Measurements from ENCODE around the gene IFNG-AS1. TPM values are rescaled to one million over a fixed set of nuclear protein-coding genes. Genes with fewer than 3 reads are reported as not detected.

Gene IFNG-AS1
- total RNA-seq, 2 donors from 2014 or later: 0.24 TPM; not detected in 1

DNA sequence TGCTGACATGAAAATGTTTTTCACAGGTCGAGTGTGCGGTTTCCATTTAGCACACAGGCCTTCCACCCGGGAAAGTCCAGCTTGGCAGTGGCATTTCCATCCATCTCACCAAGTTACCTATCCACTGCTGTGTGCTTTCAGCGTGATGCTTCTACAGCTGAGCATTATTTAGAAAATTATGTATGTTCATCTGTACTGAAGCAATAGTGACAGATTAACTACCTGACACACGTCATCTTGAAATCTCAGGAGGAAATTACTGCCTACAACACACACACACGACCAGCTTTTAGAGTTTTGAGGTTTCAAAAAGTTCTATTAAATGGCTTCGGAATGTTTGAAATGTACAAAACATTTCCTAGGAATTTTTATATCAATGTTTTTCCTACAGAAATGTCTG is 39.4 kb downstream of the IFNG-AS1 start:
- intact Hi-C loops (cut with DNase I): no loop called here
- DNase-seq (ENCODE audit: low spot score): no peak

DNA sequence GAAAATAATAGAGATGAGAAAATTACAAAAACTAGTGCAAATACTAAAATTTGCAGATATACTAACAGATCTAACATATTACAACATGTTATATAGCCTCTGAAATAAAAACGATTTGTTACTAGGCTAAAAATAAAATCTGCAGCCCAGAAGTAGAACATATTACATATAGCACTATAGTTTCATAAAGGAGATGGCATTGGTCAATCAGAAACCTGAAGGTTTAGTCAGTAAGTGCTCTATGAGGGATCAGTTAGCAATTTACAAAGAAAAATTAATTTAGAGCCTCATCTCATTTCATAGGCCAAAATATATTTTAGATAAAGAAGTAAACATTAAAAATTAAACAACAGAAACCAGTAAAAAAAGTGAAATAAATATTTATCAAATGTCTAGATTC is 41.0 kb downstream of the IFNG-AS1 start:
- no peak for DNase-seq (ENCODE audit: low spot score)
- intact Hi-C loops (cut with DNase I): loop anchor here in 1 of 2 donors (10.0 kb wide), 1 partner anchor 895 kb away; no protein-coding TSS in a partner anchor

- intact Hi-C loops (cut with DNase I): loop anchor here in 1 of 2 donors (10.0 kb wide), 1 partner anchor 894 kb away; no protein-coding TSS in a partner anchor
- no peak for DNase-seq (ENCODE audit: low spot score)
Observed at GRCh38 chr12:68031174-68031573, 41.9 kb downstream of the IFNG-AS1 start.

DNA sequence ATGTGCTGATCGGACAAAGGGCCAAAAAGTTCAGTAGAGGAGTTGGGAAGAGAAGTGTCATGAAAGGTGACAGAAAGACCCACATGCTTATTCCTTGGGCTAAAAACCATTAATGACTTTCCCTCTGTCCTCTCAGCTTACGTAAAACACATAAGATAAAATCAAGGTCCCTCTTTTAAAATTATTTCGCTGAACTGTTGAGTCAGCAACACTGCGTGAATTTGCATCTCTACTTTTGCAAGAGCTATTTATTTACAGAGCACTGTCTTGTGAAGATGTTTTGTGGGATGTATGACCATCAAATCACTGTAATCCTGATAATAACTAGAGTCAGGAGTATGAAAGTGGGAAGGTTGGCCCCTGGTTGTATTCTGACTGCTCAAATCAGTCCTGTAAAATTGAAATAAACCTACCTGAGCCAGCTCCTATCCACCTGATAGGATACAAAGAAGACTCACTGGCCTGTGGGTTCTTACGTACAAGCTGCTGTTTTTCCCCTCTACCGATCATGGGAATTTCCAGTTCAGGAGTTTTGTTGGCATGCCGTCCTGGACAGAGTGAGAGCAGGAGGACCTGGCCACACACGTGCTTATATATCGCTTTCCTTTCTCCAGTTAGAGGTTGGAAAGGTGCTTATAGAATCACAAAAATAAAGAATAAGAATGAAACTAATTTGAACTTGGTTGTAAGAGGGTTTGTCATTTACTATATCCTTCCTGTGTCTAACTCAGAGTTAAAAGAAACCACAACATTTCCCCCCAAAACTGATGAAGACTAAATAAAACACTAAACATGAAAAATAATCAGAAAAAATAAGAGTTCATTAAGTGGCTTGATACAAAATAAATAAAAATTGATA is 42.9 kb downstream of the IFNG-AS1 start:
- intact Hi-C loops (cut with DNase I): loop anchor here in 1 of 2 donors (10.0 kb wide), 1 partner anchor 893 kb away; no protein-coding TSS in a partner anchor
- no peak for DNase-seq (ENCODE audit: low spot score)

DNA sequence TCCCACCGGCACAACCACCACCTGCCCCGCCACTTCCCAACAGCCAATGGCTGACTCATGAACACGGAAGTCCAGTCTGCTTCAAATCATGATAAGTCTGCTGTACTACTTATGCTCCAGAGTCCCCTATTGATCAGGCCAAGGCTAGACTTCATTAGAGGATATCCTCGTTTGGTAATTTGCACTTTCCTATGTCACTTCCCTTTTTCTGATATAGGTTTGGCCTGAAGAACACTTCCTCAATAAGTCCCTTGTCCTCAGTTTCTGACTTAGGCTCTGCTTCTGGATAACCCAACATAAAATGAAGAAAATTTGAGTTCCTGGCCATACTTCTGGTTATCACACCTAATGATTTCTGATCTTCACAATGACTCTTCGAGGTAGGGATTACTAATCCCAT is 45.3 kb downstream of the IFNG-AS1 start:
- intact Hi-C loops (cut with DNase I): loop anchor here in 1 of 2 donors (10.0 kb wide), 1 partner anchor 890 kb away; no protein-coding TSS in a partner anchor
- DNase-seq (ENCODE audit: low spot score): no peak

DNA sequence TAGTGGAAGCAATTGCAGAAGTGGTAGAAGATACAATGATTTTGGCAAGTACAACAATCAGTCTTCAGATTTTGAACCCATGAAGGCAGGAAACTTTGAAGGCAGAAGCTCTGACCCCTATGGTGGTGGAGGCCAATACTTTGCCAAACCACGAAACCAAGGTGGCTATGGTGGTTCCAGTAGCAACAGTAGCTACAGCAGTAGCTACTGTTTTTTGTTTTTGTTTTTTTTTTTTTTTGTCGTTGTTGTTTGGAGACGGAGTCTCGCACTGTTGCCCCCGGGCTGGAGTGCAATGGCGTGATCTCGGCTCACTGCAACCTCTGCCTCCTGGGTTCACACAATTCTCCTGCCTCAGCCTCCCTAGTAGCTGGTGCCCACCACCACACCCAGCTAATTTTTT is 47.4 kb downstream of the IFNG-AS1 start:
- DNase-seq (ENCODE audit: low spot score): no peak
- intact Hi-C loops (cut with DNase I): loop anchor here in 1 of 2 donors (10.0 kb wide), 1 partner anchor 888 kb away; no protein-coding TSS in a partner anchor

DNA sequence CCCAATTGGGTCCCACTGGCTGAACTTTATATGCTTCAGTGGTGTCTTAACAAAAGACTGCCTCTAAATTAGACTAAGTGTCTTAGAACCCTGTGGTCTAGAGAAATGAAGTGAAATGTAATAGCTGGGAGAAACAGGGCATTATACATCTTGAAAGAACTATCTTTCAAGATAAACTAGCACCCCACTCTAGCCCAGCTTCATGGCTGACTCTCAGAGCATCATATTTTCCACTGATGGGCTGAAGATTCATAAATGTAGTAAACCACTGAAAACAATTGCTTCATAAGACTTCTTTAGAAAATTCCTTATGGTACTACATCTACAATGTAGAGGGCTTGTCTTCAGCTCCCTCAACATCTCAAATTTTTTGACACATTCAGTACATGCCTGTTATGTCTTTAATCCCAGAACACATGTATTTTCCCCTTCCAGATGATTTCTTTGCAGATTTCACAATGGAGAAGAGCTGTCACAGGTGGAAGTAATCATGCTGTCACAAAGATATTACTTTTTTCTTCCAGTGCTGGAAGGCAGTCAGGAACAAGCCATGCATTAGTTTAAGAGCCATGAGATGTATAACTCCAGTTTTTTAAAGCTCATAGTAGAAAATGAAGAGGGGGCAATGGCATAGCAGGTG is 48.5 kb downstream of the IFNG-AS1 start:
- DNase-seq (ENCODE audit: low spot score): no peak
- intact Hi-C loops (cut with DNase I): loop anchor here in 1 of 2 donors (10.0 kb wide), 1 partner anchor 887 kb away; no protein-coding TSS in a partner anchor

GRCh38 chr12:68038650-68039049 is 49.4 kb downstream of the IFNG-AS1 start:
- intact Hi-C loops (cut with DNase I): loop anchor here in 1 of 2 donors (10.0 kb wide), 1 partner anchor 886 kb away; no protein-coding TSS in a partner anchor

DNA sequence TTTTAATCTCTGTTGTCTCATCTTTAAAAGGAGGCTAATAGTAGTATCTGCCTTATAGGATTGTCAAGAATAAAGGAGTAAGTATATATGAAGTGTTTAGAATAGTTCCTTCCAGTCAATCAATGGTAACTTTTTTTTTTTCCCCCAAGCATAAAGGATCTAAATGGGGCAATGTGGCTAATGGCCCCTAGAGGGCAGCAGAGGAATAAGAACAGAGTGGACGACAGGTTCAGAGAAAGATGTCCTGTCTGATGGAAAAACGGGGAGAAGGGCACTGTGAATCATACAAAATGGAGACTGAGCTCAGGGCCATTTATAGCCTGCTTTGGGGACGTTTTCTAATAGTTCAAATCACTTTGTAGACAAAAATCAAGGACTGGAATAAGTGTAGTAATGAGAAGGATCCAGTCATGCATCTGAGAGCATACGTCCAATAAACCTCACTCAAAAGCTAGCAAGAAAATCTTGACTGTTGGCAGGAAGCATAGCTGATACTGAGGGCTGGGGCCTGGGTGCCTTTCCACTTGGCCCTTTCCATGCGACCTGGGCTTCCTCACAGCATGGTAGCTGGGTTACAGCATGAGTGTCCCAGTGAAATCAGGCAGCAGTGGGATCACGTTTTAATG is 51.3 kb downstream of the IFNG-AS1 start:
- no peak for DNase-seq (ENCODE audit: low spot score)

More at GRCh38 chr12:68038650-68039049, 49.4 kb downstream of the IFNG-AS1 start:
- DNase-seq (ENCODE audit: low spot score): no peak

DNA sequence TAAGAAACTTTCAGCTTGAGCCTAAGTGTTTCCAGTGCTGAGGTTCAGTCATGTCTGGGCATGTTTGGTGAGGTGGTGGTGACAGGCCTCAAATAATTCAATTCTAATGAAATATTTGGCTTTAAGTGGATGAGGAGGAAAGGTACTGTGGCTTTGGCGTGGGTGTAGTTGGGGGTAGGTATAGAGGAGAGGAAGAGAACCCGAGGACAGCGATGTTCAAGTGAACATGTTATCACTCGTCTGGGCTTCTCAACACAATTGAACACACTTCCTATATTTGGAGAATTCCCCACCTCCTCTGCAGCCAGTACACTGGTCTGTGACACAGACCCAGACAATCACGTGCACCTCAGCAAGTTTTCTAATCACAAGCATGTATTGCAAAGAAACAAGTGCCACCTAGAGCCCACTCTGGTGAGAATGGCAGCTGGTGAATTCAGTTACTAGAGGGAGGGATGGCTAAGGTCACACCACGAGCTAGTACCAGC is 53.0 kb downstream of the IFNG-AS1 start:
- DNase-seq (ENCODE audit: low spot score): no peak
- intact Hi-C loops (cut with DNase I): loop anchor here in 1 of 2 donors (10.0 kb wide), 1 partner anchor 273 kb away; no protein-coding TSS in a partner anchor

More for the DNA sequence above, 51.3 kb downstream of the IFNG-AS1 start:
- intact Hi-C loops (cut with DNase I): loop anchor here in 1 of 2 donors (10.0 kb wide), 1 partner anchor 274 kb away; no protein-coding TSS in a partner anchor

- intact Hi-C loops (cut with DNase I): loop anchor here in 1 of 2 donors (10.0 kb wide), 1 partner anchor 271 kb away; no protein-coding TSS in a partner anchor
- DNase-seq (ENCODE audit: low spot score): no peak
Observed at GRCh38 chr12:68043435-68043834, 54.2 kb downstream of the IFNG-AS1 start.

- intact Hi-C loops (cut with DNase I): loop anchor here in 1 of 2 donors (10.0 kb wide), 1 partner anchor 266 kb away; no protein-coding TSS in a partner anchor
- no peak for DNase-seq (ENCODE audit: low spot score)
Observed at GRCh38 chr12:68048648-68049297, 59.5 kb downstream of the IFNG-AS1 start.

DNA sequence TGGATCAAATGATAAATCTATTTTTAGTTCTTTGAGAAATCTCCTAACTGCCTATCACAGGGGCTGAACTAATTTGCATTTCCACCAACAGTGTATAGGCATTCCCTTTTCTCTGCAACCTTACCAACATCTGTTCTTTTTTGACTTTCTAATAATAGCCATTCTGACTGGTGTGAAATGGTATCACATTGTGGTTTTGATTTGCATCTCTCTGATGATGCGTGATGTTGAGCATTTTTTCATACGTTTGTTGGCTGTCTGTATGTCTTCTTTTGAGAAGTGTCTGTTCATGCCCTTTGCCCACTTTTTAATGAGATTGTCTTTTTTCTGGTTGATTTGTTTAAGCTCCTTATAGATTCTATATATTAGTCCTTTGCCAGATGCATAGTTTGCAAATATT is 67.1 kb downstream of the IFNG-AS1 start:
- intact Hi-C loops (cut with DNase I): no loop called here

DNA sequence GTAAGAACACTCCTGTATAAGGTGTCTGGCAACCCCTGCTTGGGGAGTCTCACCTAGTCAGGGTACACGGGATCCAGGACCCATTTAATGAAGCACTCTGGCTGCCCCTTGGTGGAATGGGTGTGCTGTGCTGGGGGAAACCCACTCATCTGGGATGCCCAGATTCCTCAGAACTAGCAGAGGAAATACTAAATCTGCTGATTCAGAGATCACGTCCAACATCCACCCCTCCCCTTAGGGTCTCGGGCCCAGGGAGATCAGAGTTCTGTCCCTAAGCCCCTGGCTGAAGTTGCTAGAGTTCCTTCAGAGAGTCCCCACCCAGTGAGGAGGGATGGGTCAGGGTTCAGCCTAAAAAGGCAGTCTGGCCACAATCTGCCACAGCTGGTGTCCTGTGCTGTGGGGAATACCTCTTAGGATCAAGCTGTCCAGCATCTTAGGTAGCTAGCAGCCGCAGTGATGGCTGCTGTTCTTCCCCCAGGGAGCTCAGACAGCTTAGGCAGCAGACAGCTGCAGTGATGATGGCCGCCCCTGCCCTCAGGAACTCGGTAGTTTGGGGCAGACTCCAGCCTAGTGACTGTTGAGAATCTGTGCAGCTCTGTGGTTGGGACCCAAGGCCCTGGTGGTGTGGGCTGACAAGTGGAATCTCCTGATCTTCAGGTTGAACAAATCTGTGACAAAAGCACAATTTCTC is 74.8 kb downstream of the IFNG-AS1 start:
- intact Hi-C loops (cut with DNase I): no loop called here
- DNase-seq (ENCODE audit: low spot score): no peak

More for the DNA sequence above, 67.1 kb downstream of the IFNG-AS1 start:
- DNase-seq (ENCODE audit: low spot score): no peak

- intact Hi-C loops (cut with DNase I): no loop called here
- no peak for DNase-seq (ENCODE audit: low spot score)
Observed at GRCh38 chr12:68065163-68065562, 75.9 kb downstream of the IFNG-AS1 start.

GRCh38 chr12:68065687-68066086 is 76.4 kb downstream of the IFNG-AS1 start:
- intact Hi-C loops (cut with DNase I): no loop called here
- DNase-seq (ENCODE audit: low spot score): no peak

GRCh38 chr12:68067762-68068376 is 78.6 kb downstream of the IFNG-AS1 start:
- intact Hi-C loops (cut with DNase I): no loop called here
- no peak for DNase-seq (ENCODE audit: low spot score)

DNA sequence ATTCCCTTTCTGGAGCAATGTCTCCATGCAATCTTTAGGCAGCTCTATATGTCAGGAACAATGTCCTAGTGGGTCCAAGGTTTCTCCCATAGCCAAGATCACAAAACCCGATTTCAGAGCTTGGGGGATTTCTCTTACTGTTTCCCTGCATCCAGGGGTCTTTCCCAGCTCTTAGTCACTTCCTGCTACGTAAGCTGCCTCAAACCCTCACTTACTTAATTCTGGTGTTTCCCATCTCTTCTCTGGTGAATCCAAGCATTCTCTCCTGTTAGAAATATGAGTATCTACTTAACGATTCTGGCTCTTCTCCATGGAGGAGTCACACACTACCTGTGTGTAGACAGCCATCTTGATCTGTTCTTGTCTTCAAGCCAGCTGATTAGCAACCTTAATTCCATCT is 80.0 kb downstream of the IFNG-AS1 start:
- DNase-seq (ENCODE audit: low spot score): no peak

More for the DNA sequence above, 80.0 kb downstream of the IFNG-AS1 start:
- intact Hi-C loops (cut with DNase I): no loop called here

Data from posterior vena cava (tissue), 2 donors.